ENCODE data around the gene SUN3. TPM values are rescaled to one million over a fixed set of nuclear protein-coding genes. Genes with fewer than 3 reads are reported as not detected.
"Not testable (repeated sequence)": the region's sequence is repeated elsewhere in the genome, so short reads cannot be mapped to it uniquely, and the experiment has no call there.

The SUN3 gene
- total RNA-seq, 4 donors from 2014 or later, result not detected

DNA sequence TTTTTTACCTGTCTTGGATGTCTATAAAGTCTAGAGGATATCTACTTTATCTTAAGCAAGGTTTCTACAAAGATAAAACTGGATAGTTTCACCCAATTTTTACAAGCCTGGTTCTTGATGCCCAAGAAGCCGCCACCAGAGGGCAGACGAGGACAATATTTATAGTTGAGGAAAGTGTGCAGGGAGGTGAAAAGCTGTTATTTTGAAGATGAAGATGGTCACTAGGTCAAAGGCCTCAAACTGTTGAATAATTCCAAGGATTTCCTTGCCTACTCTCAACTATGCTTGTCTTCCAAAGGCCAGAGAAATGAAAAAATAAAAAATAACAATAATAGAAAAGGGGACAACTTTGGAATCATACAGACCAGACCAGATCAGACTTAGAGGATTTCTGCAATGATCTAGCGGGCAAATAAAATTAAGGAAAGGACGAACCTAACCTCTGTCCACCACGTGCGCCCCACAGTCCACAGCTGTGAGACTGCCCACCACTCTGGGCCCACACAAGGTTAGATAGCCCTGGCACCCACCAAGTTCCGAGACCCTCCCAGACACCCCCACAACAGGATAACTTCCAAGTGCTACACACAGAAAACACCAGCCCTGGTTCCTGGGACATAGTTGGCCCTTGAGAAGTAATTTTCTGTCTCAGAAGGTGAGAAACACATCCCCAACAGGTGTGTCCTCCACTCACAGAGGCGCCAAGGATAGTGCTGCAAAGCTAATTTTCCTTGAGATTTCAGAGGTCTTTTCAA is 83.5 kb downstream of the SUN3 start:
- in situ Hi-C loops (cut with MboI; ENCODE audit: low sequenced_read_pairs in 4 of 4) (loop anchor here in 3 of 4 donors (5.0 to 10.0 kb wide), 3 partner anchors 162 to 172 kb away; no protein-coding TSS in a partner anchor), intact Hi-C loops (cut with DNase I; ENCODE audit: low total_unique reads) (loop anchor here (1.0 kb wide), 1 partner anchor 165 kb away; no protein-coding TSS in a partner anchor)
- Histone ChIP-seq H3K4me1 (peaks cover 0 to 2% of the 10 kb centered on the region in 2 donors), H3K36me3 (no peaks in the 10 kb centered on the region), H3K9me3 (no peaks in the 10 kb centered on the region), H3K4me3 (no peak overlapping the region), H3K27me3 (no peaks in the 10 kb centered on the region), H3K27ac (peak overlapping the region; percentile 36 to 68 (median 58))
- DNase-seq (peak; percentile 42 to 45), ATAC-seq (peak in 1 of 2 donors; percentile 49)
- TF ChIP-seq, protein P1, sequence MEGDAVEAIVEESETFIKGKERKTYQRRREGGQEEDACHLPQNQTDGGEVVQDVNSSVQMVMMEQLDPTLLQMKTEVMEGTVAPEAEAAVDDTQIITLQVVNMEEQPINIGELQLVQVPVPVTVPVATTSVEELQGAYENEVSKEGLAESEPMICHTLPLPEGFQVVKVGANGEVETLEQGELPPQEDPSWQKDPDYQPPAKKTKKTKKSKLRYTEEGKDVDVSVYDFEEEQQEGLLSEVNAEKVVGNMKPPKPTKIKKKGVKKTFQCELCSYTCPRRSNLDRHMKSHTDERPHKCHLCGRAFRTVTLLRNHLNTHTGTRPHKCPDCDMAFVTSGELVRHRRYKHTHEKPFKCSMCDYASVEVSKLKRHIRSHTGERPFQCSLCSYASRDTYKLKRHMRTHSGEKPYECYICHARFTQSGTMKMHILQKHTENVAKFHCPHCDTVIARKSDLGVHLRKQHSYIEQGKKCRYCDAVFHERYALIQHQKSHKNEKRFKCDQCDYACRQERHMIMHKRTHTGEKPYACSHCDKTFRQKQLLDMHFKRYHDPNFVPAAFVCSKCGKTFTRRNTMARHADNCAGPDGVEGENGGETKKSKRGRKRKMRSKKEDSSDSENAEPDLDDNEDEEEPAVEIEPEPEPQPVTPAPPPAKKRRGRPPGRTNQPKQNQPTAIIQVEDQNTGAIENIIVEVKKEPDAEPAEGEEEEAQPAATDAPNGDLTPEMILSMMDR (IDR thresholded peaks at IDR 0.05 in 4 of 5, conservative IDR thresholded peaks at IDR 0.05 in 1 of 5), result peak; percentile 48 to 79 (median 64)
- no peak for TF ChIP-seq POLR2A (IDR thresholded peaks at IDR 0.05)

DNA sequence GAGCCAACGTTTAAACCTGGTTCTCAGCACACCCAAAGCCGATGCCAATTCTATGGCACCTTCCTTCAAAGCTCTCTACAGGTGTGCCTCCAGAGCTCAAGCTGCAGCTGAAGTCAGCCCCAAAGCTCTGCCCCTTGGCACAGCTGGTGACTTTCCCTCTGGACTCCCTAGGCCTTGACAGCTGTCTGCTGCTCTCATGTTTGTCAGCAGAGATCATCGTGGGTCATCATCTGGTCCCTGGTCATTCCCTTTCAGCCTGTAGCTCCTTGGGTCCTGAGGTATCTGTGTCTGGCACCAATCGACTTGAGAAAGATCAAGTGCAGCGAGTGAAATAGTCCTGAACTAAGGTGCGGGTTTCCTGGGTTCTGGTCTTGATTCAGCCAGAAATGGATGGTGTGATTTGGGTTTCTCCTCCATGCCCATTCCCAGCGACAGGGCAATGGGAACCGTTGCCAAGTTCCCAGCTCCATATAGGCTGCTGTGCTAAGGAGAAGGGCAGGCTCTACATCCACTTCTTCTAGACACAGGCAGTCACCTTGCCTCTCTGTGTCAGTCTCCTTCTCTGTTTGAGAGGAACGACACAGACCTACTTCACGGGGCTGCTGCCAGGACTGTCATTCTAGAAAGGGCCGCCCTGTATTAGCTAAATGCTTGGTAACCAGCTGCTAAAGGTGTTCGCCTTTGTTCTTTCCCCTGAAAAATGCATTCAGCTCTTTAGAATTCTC is 84.2 kb downstream of the SUN3 start:
- no peak for DNase-seq
- Histone ChIP-seq H3K36me3 (no peaks in the 10 kb centered on the region), H3K27me3 (no peaks in the 10 kb centered on the region), H3K4me1 (peaks cover 0 to 1% of the 10 kb centered on the region in 2 donors), H3K9me3 (no peaks in the 10 kb centered on the region), H3K4me3 (no peak overlapping the region), H3K27ac (peak overlapping the region in 3 of 4 donors; percentile 21 to 68 (median 51))
- in situ Hi-C loops (cut with MboI; ENCODE audit: low sequenced_read_pairs in 4 of 4) (loop anchor here (5.0 to 10.0 kb wide), 3 partner anchors 163 to 173 kb away; no protein-coding TSS in a partner anchor), intact Hi-C loops (cut with DNase I; ENCODE audit: low total_unique reads) (loop anchor here (1.0 kb wide), 1 partner anchor 166 kb away; no protein-coding TSS in a partner anchor)
- TF ChIP-seq, protein P1 (IDR thresholded peaks at IDR 0.05 in 4 of 5, conservative IDR thresholded peaks at IDR 0.05 in 1 of 5), result no peak
- no peak for TF ChIP-seq POLR2A (IDR thresholded peaks at IDR 0.05)
- no peak for ATAC-seq

DNA sequence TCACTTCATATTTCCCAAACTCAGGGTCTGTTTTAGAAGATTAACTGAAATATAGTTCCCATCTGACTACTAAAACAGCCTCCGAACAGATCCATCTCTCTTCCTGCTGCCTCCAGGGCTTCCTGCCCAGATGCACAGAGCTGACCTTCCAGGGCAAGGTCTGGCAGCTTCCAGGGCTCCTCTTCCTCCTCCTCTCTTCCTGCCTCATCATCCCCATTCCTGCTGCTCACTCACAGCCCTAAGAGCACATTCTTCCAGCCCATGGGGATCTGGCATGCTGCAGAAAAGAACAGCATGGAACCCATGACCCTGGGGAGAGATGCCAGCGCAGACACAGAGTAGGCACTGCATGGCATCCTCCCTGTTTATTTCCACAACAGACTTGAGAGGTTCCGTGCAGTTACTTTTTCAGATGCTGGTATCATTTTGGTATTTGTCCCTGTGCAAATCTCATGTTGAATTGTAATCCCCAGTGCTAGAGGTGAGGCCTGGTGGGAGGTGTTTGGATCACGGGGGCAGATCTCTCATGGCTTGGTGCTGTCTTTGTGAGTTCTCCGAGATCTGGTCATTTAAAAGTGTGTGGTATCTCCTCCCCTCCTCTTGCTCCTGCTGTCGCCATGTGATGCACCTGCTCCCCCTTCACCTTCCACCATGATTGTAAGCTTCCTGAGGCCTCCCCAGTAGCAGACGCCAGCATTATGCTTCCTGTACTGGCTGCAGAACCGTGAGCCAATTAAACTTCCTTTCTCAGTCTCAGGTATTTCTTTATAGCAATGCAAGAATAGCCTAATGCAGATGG is 85.0 kb downstream of the SUN3 start:
- Histone ChIP-seq H3K27me3 (no peaks in the 10 kb centered on the region), H3K4me3 (no peak overlapping the region), H3K27ac (peak overlapping the region in 2 of 4 donors; percentile 30 to 33), H3K4me1 (no peaks in the 10 kb centered on the region), H3K36me3 (no peaks in the 10 kb centered on the region), H3K9me3 (no peaks in the 10 kb centered on the region)
- ATAC-seq (no peak), DNase-seq (no peak)
- intact Hi-C loops (cut with DNase I; ENCODE audit: low total_unique reads) (no loop called here), in situ Hi-C loops (cut with MboI; ENCODE audit: low sequenced_read_pairs in 4 of 4) (loop anchor here in 2 of 4 donors (5.0 to 10.0 kb wide), 2 partner anchors 163 to 171 kb away; no protein-coding TSS in a partner anchor)
- TF ChIP-seq POLR2A (IDR thresholded peaks at IDR 0.05), result no peak
- TF ChIP-seq, protein P1 (IDR thresholded peaks at IDR 0.05 in 4 of 5, conservative IDR thresholded peaks at IDR 0.05 in 1 of 5), result no peak

DNA sequence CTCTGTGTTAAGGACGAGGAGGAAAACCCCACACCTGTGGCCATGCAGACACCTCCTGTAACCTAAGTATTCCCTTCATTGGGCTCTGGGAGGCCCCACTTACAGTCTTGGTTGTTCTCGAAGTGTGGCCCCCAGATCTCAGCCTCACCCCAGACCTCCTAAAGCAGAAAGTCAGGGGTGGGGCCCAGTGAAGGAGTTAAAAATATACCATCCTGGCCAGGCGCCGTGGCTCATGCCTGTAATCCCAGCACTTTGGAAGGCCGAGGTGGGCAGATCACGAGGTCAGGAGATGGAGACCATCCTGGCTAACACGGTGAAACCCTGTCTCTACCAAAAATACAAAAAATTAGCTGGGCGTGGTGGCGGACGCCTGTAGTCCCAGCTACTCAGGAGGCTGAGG is 86.3 kb downstream of the SUN3 start:
- DNase-seq; intact Hi-C loops (cut with DNase I; ENCODE audit: low total_unique reads): not testable (repeated sequence)

More for the DNA sequence above, 86.3 kb downstream of the SUN3 start:
- not testable (repeated sequence) for H3K27me3 ChIP-seq, H3K4me3 ChIP-seq, ATAC-seq, H3K9me3 ChIP-seq, H3K36me3 ChIP-seq, H3K4me1 ChIP-seq
- H3K27ac ChIP-seq, result peak overlapping the region in 3 of 4 donors; percentile 52 to 77 (median 59)
- in situ Hi-C loops (cut with MboI; ENCODE audit: low sequenced_read_pairs in 4 of 4), result loop anchor here in 2 of 4 donors (5.0 to 10.0 kb wide), 2 partner anchors 165 to 172 kb away; no protein-coding TSS in a partner anchor
